Neuronal stem cell (in vitro differentiated cells): ENCODE data around the gene RPL7L1.
"Not testable (repeated sequence)": the region's sequence is repeated elsewhere in the genome, so short reads cannot be mapped to it uniquely, and the experiment has no call there.

Experiments
- DNase-seq: peaks from one replicate; pipeline ENCODE4 v3.0.0-alpha.2; 2013; ENCODE audit warnings: low spot score
- H2AFZ ChIP-seq: one replicate; pipeline ENCODE4 v1.6.1; 2013; ENCODE audit warnings: mild to moderate bottlenecking, low read length, inconsistent platforms
- H2AK5ac ChIP-seq: 2 replicates; pipeline ENCODE4 v1.6.1; 2013; ENCODE audit warnings: low read depth, mild to moderate bottlenecking, inconsistent platforms, low read length, moderate library complexity, mixed read lengths
- H2BK120ac ChIP-seq: 2 replicates; pipeline ENCODE4 v1.6.1; 2013; ENCODE audit warnings: low read depth, mild to moderate bottlenecking, inconsistent platforms, low read length, moderate library complexity, mixed read lengths
- H2BK12ac ChIP-seq: one replicate; pipeline ENCODE4 v1.6.1; 2013; ENCODE audit warnings: low read length, inconsistent platforms
- H2BK15ac ChIP-seq: 2 replicates; pipeline ENCODE4 v1.6.1; 2013; ENCODE audit warnings: mild to moderate bottlenecking, low read length, inconsistent platforms, mixed read lengths
- H2BK5ac ChIP-seq: one replicate; pipeline ENCODE4 v1.6.1; 2013; ENCODE audit warnings: inconsistent platforms, mild to moderate bottlenecking, low read length, moderate library complexity
- H3K14ac ChIP-seq: one replicate; pipeline ENCODE4 v1.6.1; 2013; ENCODE audit warnings: low read length, inconsistent platforms
- H3K18ac ChIP-seq: 2 replicates; pipeline ENCODE4 v1.6.1; 2013; ENCODE audit warnings: low read length, inconsistent platforms
- H3K23ac ChIP-seq: 2 replicates; pipeline ENCODE4 v1.6.1; 2013; ENCODE audit warnings: low read depth, mild to moderate bottlenecking, mixed read lengths, low read length, inconsistent platforms; ENCODE audit not compliant: poor library complexity
- H3K27ac ChIP-seq: replicated peaks from 3 replicates; pipeline ENCODE4 v1.5.1; 2013; ENCODE audit warnings: low read length, inconsistent platforms
- H3K27me3 ChIP-seq, 3 experiments: 2 replicates each; pipeline ENCODE4 v1.6.1; 2013; ENCODE audit warnings: low read length in 3 of 3, mild to moderate bottlenecking in 2 of 3, inconsistent platforms in 1 of 3, low read depth in 1 of 3, mixed read lengths in 1 of 3, moderate library complexity in 1 of 3; ENCODE audit not compliant: control insufficient read depth in 3 of 3, insufficient read depth in 3 of 3
- H3K36me3 ChIP-seq, 2 donors: replicated peaks in 1 of 2; 2 replicates each; pipeline ENCODE4 v1.6.1; 2013; ENCODE audit warnings: low read length in 2 of 2; ENCODE audit not compliant: control insufficient read depth in 2 of 2, insufficient read depth in 2 of 2
- H3K4ac ChIP-seq: 2 replicates; pipeline ENCODE4 v1.6.1; 2013; ENCODE audit warnings: inconsistent platforms, mild to moderate bottlenecking, low read length, moderate library complexity
- H3K4me1 ChIP-seq, 2 donors: 1 replicate in 1 of 2; 2 replicates in 1 of 2; pipeline ENCODE4 v1.6.1; 2013; ENCODE audit warnings: low read length in 2 of 2, low read depth in 1 of 2; ENCODE audit not compliant: control insufficient read depth in 2 of 2, insufficient read depth in 1 of 2
- H3K4me2 ChIP-seq: one replicate; pipeline ENCODE4 v1.6.1; 2013; ENCODE audit warnings: mild to moderate bottlenecking, low read length, inconsistent platforms; ENCODE audit not compliant: insufficient read depth, poor library complexity, severe bottlenecking
- H3K4me3 ChIP-seq, 2 donors: 2 replicates each; pipeline ENCODE4 v1.5.1; 2013; ENCODE audit warnings: low read length in 2 of 2, mild to moderate bottlenecking in 2 of 2, inconsistent platforms in 1 of 2, moderate library complexity in 1 of 2
- H3K79me1 ChIP-seq: one replicate; pipeline ENCODE4 v1.6.1; 2013; ENCODE audit warnings: low read depth, mild to moderate bottlenecking, inconsistent platforms, low read length, moderate library complexity
- H3K9ac ChIP-seq: one replicate; pipeline ENCODE4 v1.6.1; 2013; ENCODE audit warnings: mild to moderate bottlenecking, low read depth, low read length, inconsistent platforms; ENCODE audit not compliant: poor library complexity
- H3K9me3 ChIP-seq, 2 donors: replicated peaks in 1 of 2; 2 replicates each; pipeline versions ENCODE3 to v1.6.1; 2013; ENCODE audit warnings: low read length in 2 of 2, mild to moderate bottlenecking in 2 of 2, inconsistent platforms in 1 of 2, low read depth in 1 of 2, mixed read lengths in 1 of 2, moderate library complexity in 1 of 2; ENCODE audit not compliant: control insufficient read depth in 2 of 2, insufficient read depth in 1 of 2
- H4K8ac ChIP-seq: one replicate; pipeline ENCODE4 v1.6.1; 2013; ENCODE audit warnings: low read depth, mild to moderate bottlenecking, inconsistent platforms, low read length, moderate library complexity
- H4K91ac ChIP-seq: one replicate; pipeline ENCODE4 v1.6.1; 2013; ENCODE audit warnings: low read length, low read depth, mild to moderate bottlenecking, inconsistent platforms; ENCODE audit not compliant: poor library complexity
- WGBS, 2 donors: extraction: QIAGEN DNeasy Blood & Tissue Kit; methylation state at CpG; one replicate each; pipeline ENCODE4 v1.1.7; 2013; ENCODE audit warnings: missing lambda C conversion rate in 2 of 2, mixed read lengths in 1 of 2; ENCODE audit not compliant: insufficient read length in 2 of 2, insufficient replicate concordance in 1 of 2; ENCODE audit errors: extremely low coverage in 2 of 2; 5-methylcytosine and 5-hydroxymethylcytosine counted together

Gene RPL7L1

GRCh38 chr6:42890311-42891198, 11.1 kb downstream of the RPL7L1 start:
- peak overlapping the region; percentile 99 for H3K9ac ChIP-seq
- no peaks in the 10 kb centered on the region for H3K27me3 ChIP-seq
- H4K91ac ChIP-seq = peak overlapping the region; percentile 93
- no peak overlapping the region for H3K4ac ChIP-seq
- H3K4me3 ChIP-seq = peak overlapping the region; percentile 76 to 99
- peak overlapping the region; percentile 82 for H3K4me2 ChIP-seq
- peak overlapping the region; percentile 33 for H2BK5ac ChIP-seq
- peak overlapping the region; percentile 72 for H3K14ac ChIP-seq
- peak overlapping the region; percentile 89 for H2BK120ac ChIP-seq
- H3K23ac ChIP-seq = peak overlapping the region; percentile 98
- H2BK12ac ChIP-seq = no peak overlapping the region
- DNase-seq = peak; percentile 92
- H2BK15ac ChIP-seq = no peak overlapping the region
- peaks cover 6% of the 10 kb centered on the region in 2 donors for H3K4me1 ChIP-seq
- H3K36me3 ChIP-seq = peaks cover 7 to 18% of the 10 kb centered on the region in 2 donors
- peak overlapping the region; percentile 100 for H3K18ac ChIP-seq
- no CpG with 5 or more reads among the region's 63 CpGs for WGBS, 2 donors
- no peaks in the 10 kb centered on the region for H3K79me1 ChIP-seq
- H3K9me3 ChIP-seq = no peaks in the 10 kb centered on the region
- peak overlapping the region; percentile 97 for H4K8ac ChIP-seq
- H2AFZ ChIP-seq = peak overlapping the region; percentile 91
- peak overlapping the region; percentile 99 for H3K27ac ChIP-seq
- peak overlapping the region; percentile 15 for H2AK5ac ChIP-seq

GRCh38 chr6:42891199-42891722, 11.8 kb downstream of the RPL7L1 start:
- peak overlapping the region; percentile 99 for H3K27ac ChIP-seq
- no peak overlapping the region for H2BK5ac ChIP-seq
- no peak overlapping the region for H3K14ac ChIP-seq
- H3K9me3 ChIP-seq = no peaks in the 10 kb centered on the region
- peaks cover 3 to 12% of the 10 kb centered on the region in 2 donors for H3K36me3 ChIP-seq
- H2BK15ac ChIP-seq = no peak overlapping the region
- peak overlapping the region; percentile 47 for H2AK5ac ChIP-seq
- no peaks in the 10 kb centered on the region for H3K27me3 ChIP-seq
- peak overlapping the region; percentile 82 for H3K4me2 ChIP-seq
- H3K4me1 ChIP-seq = peaks cover 6% of the 10 kb centered on the region in 2 donors
- DNase-seq = no peak
- peak overlapping the region; percentile 98 for H3K23ac ChIP-seq
- WGBS, 2 donors = no CpG with 5 or more reads among the region's 17 CpGs
- no peak overlapping the region for H3K4ac ChIP-seq
- H2BK12ac ChIP-seq = no peak overlapping the region
- H2BK120ac ChIP-seq = no peak overlapping the region
- H4K8ac ChIP-seq = no peak overlapping the region
- peak overlapping the region; percentile 91 for H2AFZ ChIP-seq
- H3K9ac ChIP-seq = no peak overlapping the region
- H3K79me1 ChIP-seq = no peaks in the 10 kb centered on the region
- H3K18ac ChIP-seq = peak overlapping the region; percentile 91
- H4K91ac ChIP-seq = peak overlapping the region; percentile 93
- peak overlapping the region; percentile 76 to 99 for H3K4me3 ChIP-seq

- H3K4me3 ChIP-seq, H3K14ac ChIP-seq, H4K91ac ChIP-seq, H3K79me1 ChIP-seq, H3K18ac ChIP-seq, H3K4me2 ChIP-seq, H3K9me3 ChIP-seq, DNase-seq, H3K9ac ChIP-seq, H2BK15ac ChIP-seq, H2BK5ac ChIP-seq, H2AK5ac ChIP-seq, H3K27me3 ChIP-seq, H3K36me3 ChIP-seq, H3K23ac ChIP-seq, H2BK120ac ChIP-seq, H2BK12ac ChIP-seq, H3K27ac ChIP-seq, H3K4ac ChIP-seq, H3K4me1 ChIP-seq, H4K8ac ChIP-seq: not testable (repeated sequence)
- WGBS, 2 donors = no CpG with 5 or more reads among the region's 19 CpGs
- peak overlapping the region; percentile 74 for H2AFZ ChIP-seq
These were observed 14.8 kb downstream of the RPL7L1 start for GRCh38 chr6:42894041-42894828.
